ENCODE results near the gene TEAD1. TPM values are rescaled to one million over a fixed set of nuclear protein-coding genes. Genes with fewer than 3 reads are reported as not detected.

TEAD1 gene
- total and polyA plus RNA-seq, 3 experiments from 2014 or later: 0.59 to 0.89 TPM; not detected in 1

DNA sequence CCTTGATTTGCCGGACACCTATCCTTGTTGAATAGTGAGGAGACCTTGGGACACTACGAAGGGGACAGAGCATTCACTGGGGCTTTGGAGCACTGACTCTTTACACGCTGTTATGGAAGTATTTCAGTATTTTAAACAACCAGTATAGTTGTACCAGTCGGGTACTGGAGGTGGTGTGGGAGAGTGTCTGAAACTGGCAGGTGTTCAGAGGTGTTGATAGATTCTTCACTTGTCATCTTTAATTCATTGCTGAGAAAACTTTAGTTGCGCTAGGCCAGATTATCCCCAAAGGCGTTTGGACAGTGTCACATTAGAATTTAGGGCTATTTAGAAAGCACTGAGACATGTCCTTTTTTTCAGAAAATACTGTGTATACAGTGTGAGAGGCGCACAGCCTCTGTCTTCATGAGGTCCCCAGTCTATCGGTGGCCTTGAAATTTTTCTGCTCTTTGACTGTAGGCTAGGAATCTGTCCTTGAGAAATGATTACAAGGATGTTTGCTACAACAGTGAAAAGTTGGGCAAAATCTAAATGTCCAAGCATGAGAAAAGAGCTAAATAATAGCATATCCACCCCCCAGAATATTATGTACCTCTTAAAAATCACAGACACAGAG is 69.7 kb downstream of the TEAD1 start:
- no peak overlapping the region for H3K4me3 Mint-ChIP-seq
- H3K27ac ChIP-seq (ENCODE audit: low read depth, low read length): no peak overlapping the region
- H3K9me3 ChIP-seq (ENCODE audit: low read length): no peaks in the 10 kb centered on the region
- H3K27me3 Mint-ChIP-seq: peaks cover 9 to 23% of the 10 kb centered on the region in 2 donors
- ChIA-PET POLR2A (no interaction called here), CTCF (no interaction called here)
- no peak for DNase-seq
- H3K4me1 Mint-ChIP-seq: no peaks in the 10 kb centered on the region
- H3K36me3 Mint-ChIP-seq: no peaks in the 10 kb centered on the region
- no peaks in the 10 kb centered on the region for H3K27me3 ChIP-seq (ENCODE audit: insufficient read depth, low read length, poor library complexity, severe bottlenecking)
- H3K4me3 ChIP-seq (ENCODE audit: low read length): no peak overlapping the region
- H3K36me3 ChIP-seq (ENCODE audit: insufficient read depth, low read length): no peaks in the 10 kb centered on the region
- H3K9me3 Mint-ChIP-seq: peaks cover 0 to 4% (median 0%) of the 10 kb centered on the region in 5 donors
- no peaks in the 10 kb centered on the region for H3K4me1 ChIP-seq (ENCODE audit: insufficient read depth, low read length)
- H3K27ac Mint-ChIP-seq: no peak overlapping the region

DNA sequence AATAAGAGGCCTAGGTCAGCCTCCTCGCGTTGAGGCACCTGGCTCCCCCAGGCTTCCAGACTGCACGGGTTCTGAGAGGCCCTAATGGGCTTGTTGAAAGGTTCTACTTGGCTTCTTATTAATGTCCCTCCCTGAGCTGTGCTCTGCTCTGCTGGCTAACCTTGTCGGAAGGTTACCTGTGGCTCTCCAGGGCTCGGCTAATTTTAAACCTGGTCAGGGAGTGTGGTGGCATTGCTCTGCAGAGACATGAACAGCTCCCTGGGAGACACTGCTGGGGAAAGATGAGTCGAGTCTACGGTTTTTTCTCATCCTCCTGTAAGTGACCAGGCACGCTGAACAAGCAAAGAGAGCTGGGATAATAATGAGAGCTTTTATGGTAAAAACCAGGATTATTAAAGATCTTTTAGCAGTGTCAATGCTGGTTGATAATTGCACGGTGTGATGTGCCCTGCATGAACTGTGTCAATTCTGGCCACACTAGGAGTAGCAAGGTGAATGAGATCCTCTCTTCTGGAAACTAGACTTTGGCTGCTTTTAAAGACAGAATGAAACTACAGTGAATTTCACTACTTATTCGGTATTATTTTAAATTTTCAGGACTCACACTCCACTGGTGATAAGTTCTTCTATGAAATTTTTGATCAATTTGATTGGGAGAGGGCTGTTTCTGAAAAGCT is 70.7 kb downstream of the TEAD1 start:
- ChIA-PET POLR2A (no interaction called here), CTCF (no interaction called here)
- Histone ChIP-seq H3K9me3 (ENCODE audit: low read length) (no peaks in the 10 kb centered on the region), H3K27me3 (ENCODE audit: insufficient read depth, low read length, poor library complexity, severe bottlenecking) (no peaks in the 10 kb centered on the region), H3K36me3 (ENCODE audit: insufficient read depth, low read length) (no peaks in the 10 kb centered on the region), H3K27ac (ENCODE audit: low read depth, low read length) (no peak overlapping the region), H3K4me1 (ENCODE audit: insufficient read depth, low read length) (no peaks in the 10 kb centered on the region), H3K4me3 (ENCODE audit: low read length) (no peak overlapping the region)
- DNase-seq: no peak
- H3K4me1 Mint-ChIP-seq: no peaks in the 10 kb centered on the region
- no peak overlapping the region for H3K4me3 Mint-ChIP-seq
- no peak overlapping the region for H3K27ac Mint-ChIP-seq
- peaks cover 0 to 4% (median 0%) of the 10 kb centered on the region in 5 donors for H3K9me3 Mint-ChIP-seq
- peaks cover 10 to 28% of the 10 kb centered on the region in 2 donors for H3K27me3 Mint-ChIP-seq
- no peaks in the 10 kb centered on the region for H3K36me3 Mint-ChIP-seq

DNA sequence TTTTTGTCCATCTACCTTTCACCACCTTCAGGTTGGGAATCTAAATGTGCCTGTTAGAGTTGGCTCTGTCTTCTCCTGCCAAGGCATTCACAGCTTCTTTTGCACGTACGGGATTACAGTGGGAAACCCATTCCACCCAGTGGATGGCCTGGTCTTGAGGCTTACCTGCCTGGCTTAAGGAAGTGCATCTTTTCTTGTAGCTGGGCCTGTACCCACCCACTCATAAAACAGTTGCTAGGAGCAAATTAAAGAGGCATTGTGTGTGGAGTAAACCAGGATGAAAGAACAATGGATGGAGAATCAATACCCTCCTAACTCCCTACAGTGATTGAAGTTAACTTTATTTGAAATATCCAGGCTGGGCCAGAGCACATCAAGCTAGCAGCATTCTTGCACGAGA is 71.6 kb downstream of the TEAD1 start:
- CTCF ChIA-PET: no interaction called here
- H3K36me3 Mint-ChIP-seq: no peaks in the 10 kb centered on the region
- Histone ChIP-seq H3K4me1 (ENCODE audit: insufficient read depth, low read length) (no peaks in the 10 kb centered on the region), H3K27me3 (ENCODE audit: insufficient read depth, low read length, poor library complexity, severe bottlenecking) (no peaks in the 10 kb centered on the region), H3K27ac (ENCODE audit: low read depth, low read length) (no peak overlapping the region), H3K4me3 (ENCODE audit: low read length) (no peak overlapping the region), H3K36me3 (ENCODE audit: insufficient read depth, low read length) (no peaks in the 10 kb centered on the region), H3K9me3 (ENCODE audit: low read length) (no peaks in the 10 kb centered on the region)
- H3K27me3 Mint-ChIP-seq: peaks cover 10 to 27% of the 10 kb centered on the region in 2 donors
- no peak overlapping the region for H3K4me3 Mint-ChIP-seq
- POLR2A ChIA-PET: no interaction called here
- H3K4me1 Mint-ChIP-seq: no peaks in the 10 kb centered on the region
- no peak for DNase-seq
- no peaks in the 10 kb centered on the region for H3K9me3 Mint-ChIP-seq
- H3K27ac Mint-ChIP-seq: no peak overlapping the region

- peaks cover 10 to 27% of the 10 kb centered on the region in 2 donors for H3K27me3 Mint-ChIP-seq
- no peak overlapping the region for H3K4me3 Mint-ChIP-seq
- no peaks in the 10 kb centered on the region for H3K9me3 Mint-ChIP-seq
- Histone ChIP-seq H3K4me3 (ENCODE audit: low read length) (no peak overlapping the region), H3K4me1 (ENCODE audit: insufficient read depth, low read length) (no peaks in the 10 kb centered on the region), H3K27me3 (ENCODE audit: insufficient read depth, low read length, poor library complexity, severe bottlenecking) (no peaks in the 10 kb centered on the region), H3K27ac (ENCODE audit: low read depth, low read length) (no peak overlapping the region), H3K9me3 (ENCODE audit: low read length) (no peaks in the 10 kb centered on the region), H3K36me3 (ENCODE audit: insufficient read depth, low read length) (no peaks in the 10 kb centered on the region)
- DNase-seq: no peak
- H3K36me3 Mint-ChIP-seq: no peaks in the 10 kb centered on the region
- CTCF ChIA-PET: no interaction called here
- POLR2A ChIA-PET: no interaction called here
- H3K27ac Mint-ChIP-seq: no peak overlapping the region
- H3K4me1 Mint-ChIP-seq: no peaks in the 10 kb centered on the region
These were observed 72.4 kb downstream of the TEAD1 start for GRCh38 chr11:12746593-12747097.

- Histone ChIP-seq H3K36me3 (ENCODE audit: insufficient read depth, low read length) (no peaks in the 10 kb centered on the region), H3K4me1 (ENCODE audit: insufficient read depth, low read length) (no peaks in the 10 kb centered on the region), H3K27me3 (ENCODE audit: insufficient read depth, low read length, poor library complexity, severe bottlenecking) (no peaks in the 10 kb centered on the region), H3K4me3 (ENCODE audit: low read length) (no peak overlapping the region), H3K27ac (ENCODE audit: low read depth, low read length) (no peak overlapping the region), H3K9me3 (ENCODE audit: low read length) (no peaks in the 10 kb centered on the region)
- Mint-ChIP-seq H3K4me3 (no peak overlapping the region), H3K27me3 (peaks cover 10 to 27% of the 10 kb centered on the region in 2 donors), H3K4me1 (no peaks in the 10 kb centered on the region), H3K36me3 (no peaks in the 10 kb centered on the region), H3K27ac (no peak overlapping the region), H3K9me3 (no peaks in the 10 kb centered on the region)
- ChIA-PET POLR2A (no interaction called here), CTCF (no interaction called here)
- no peak for DNase-seq
These were observed 74.3 kb downstream of the TEAD1 start for GRCh38 chr11:12748561-12748960.

- ChIA-PET POLR2A (no interaction called here), CTCF (no interaction called here)
- no peaks in the 10 kb centered on the region for H3K27me3 ChIP-seq (ENCODE audit: insufficient read depth, low read length, poor library complexity, severe bottlenecking)
- H3K9me3 ChIP-seq (ENCODE audit: low read length): no peaks in the 10 kb centered on the region
- Mint-ChIP-seq H3K4me3 (no peak overlapping the region), H3K27me3 (peaks cover 10 to 27% of the 10 kb centered on the region in 2 donors), H3K27ac (no peak overlapping the region), H3K9me3 (no peaks in the 10 kb centered on the region), H3K36me3 (no peaks in the 10 kb centered on the region), H3K4me1 (no peaks in the 10 kb centered on the region)
- no peak overlapping the region for H3K27ac ChIP-seq (ENCODE audit: low read depth, low read length)
- no peak overlapping the region for H3K4me3 ChIP-seq (ENCODE audit: low read length)
- no peak for DNase-seq
- H3K4me1 ChIP-seq (ENCODE audit: insufficient read depth, low read length): no peaks in the 10 kb centered on the region
- H3K36me3 ChIP-seq (ENCODE audit: insufficient read depth, low read length): no peaks in the 10 kb centered on the region
These were observed 75.2 kb downstream of the TEAD1 start for GRCh38 chr11:12749442-12749841.

DNA sequence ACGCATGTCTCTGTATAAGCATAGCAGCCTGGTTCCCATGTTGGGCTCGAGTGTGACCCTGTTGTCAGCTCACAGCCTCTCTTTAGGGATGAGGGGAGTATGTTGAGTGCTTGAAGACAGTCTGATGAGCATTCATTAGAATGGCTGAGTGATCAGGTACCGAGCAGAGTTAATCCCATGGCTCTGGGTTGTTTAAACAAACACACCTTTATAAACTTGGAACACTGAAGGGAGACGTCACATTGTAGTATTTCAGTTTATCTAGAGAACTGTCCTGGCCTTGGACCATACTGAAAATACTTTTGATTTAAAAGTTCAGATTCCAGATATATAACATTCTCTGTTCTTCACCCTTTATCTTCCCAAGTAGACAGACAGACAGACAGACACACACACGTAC is 76.0 kb downstream of the TEAD1 start:
- H3K4me3 ChIP-seq (ENCODE audit: low read length): no peak overlapping the region
- Mint-ChIP-seq H3K4me1 (no peaks in the 10 kb centered on the region), H3K9me3 (no peaks in the 10 kb centered on the region), H3K36me3 (no peaks in the 10 kb centered on the region), H3K27me3 (peaks cover 10 to 24% of the 10 kb centered on the region in 2 donors), H3K4me3 (no peak overlapping the region), H3K27ac (no peak overlapping the region)
- ChIA-PET POLR2A (no interaction called here), CTCF (interaction anchor here (1.2 kb wide), 1 partner anchor 16 kb away, joined by 3 read pairs; no protein-coding TSS in a partner anchor)
- no peak for DNase-seq
- no peaks in the 10 kb centered on the region for H3K27me3 ChIP-seq (ENCODE audit: insufficient read depth, low read length, poor library complexity, severe bottlenecking)
- H3K36me3 ChIP-seq (ENCODE audit: insufficient read depth, low read length): no peaks in the 10 kb centered on the region
- no peaks in the 10 kb centered on the region for H3K9me3 ChIP-seq (ENCODE audit: low read length)
- H3K27ac ChIP-seq (ENCODE audit: low read depth, low read length): no peak overlapping the region
- H3K4me1 ChIP-seq (ENCODE audit: insufficient read depth, low read length): no peaks in the 10 kb centered on the region

- H3K9me3 Mint-ChIP-seq: no peaks in the 10 kb centered on the region
- H3K36me3 Mint-ChIP-seq: no peaks in the 10 kb centered on the region
- no peak for DNase-seq
- CTCF ChIA-PET: no interaction called here
- no peaks in the 10 kb centered on the region for H3K4me1 Mint-ChIP-seq
- POLR2A ChIA-PET: no interaction called here
- H3K4me1 ChIP-seq (ENCODE audit: insufficient read depth, low read length): no peaks in the 10 kb centered on the region
- H3K27ac Mint-ChIP-seq: no peak overlapping the region
- H3K36me3 ChIP-seq (ENCODE audit: insufficient read depth, low read length): no peaks in the 10 kb centered on the region
- no peak overlapping the region for H3K27ac ChIP-seq (ENCODE audit: low read depth, low read length)
- no peaks in the 10 kb centered on the region for H3K27me3 ChIP-seq (ENCODE audit: insufficient read depth, low read length, poor library complexity, severe bottlenecking)
- H3K4me3 Mint-ChIP-seq: no peak overlapping the region
- no peak overlapping the region for H3K4me3 ChIP-seq (ENCODE audit: low read length)
- no peaks in the 10 kb centered on the region for H3K9me3 ChIP-seq (ENCODE audit: low read length)
- H3K27me3 Mint-ChIP-seq: peaks cover 8 to 20% of the 10 kb centered on the region in 2 donors
These were observed 78.8 kb downstream of the TEAD1 start for GRCh38 chr11:12752868-12753524.
